ENCODE data around the gene RNU6-9.

DNA sequence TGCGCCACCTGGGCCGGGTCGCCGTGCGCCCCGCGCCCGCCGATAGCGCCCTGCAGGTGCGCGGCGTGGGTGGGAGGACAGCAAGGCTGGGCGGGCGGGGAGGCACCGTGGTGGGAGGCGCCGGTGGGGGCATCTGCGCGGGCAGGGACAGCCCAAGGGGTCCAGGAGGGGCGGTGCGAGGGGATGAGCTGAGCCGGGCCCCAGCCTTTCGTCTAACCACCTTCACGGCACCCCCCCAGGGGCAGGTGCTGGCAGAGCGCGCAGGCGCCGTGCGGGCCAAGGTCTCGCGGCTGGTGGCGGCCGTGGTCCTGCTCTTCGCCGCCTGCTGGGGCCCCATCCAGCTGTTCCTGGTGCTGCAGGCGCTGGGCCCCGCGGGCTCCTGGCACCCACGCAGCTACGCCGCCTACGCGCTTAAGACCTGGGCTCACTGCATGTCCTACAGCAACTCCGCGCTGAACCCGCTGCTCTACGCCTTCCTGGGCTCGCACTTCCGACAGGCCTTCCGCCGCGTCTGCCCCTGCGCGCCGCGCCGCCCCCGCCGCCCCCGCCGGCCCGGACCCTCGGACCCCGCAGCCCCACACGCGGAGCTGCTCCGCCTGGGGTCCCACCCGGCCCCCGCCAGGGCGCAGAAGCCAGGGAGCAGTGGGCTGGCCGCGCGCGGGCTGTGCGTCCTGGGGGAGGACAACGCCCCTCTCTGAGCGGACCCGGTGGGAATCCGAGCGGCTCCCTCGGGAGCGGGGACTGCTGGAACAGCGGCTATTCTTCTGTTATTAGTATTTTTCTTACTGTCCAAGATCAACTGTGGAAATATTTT is 27.0 kb downstream of the RNU6-9 start:
- TF ChIP-seq, protein P1, sequence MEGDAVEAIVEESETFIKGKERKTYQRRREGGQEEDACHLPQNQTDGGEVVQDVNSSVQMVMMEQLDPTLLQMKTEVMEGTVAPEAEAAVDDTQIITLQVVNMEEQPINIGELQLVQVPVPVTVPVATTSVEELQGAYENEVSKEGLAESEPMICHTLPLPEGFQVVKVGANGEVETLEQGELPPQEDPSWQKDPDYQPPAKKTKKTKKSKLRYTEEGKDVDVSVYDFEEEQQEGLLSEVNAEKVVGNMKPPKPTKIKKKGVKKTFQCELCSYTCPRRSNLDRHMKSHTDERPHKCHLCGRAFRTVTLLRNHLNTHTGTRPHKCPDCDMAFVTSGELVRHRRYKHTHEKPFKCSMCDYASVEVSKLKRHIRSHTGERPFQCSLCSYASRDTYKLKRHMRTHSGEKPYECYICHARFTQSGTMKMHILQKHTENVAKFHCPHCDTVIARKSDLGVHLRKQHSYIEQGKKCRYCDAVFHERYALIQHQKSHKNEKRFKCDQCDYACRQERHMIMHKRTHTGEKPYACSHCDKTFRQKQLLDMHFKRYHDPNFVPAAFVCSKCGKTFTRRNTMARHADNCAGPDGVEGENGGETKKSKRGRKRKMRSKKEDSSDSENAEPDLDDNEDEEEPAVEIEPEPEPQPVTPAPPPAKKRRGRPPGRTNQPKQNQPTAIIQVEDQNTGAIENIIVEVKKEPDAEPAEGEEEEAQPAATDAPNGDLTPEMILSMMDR (IDR thresholded peaks at IDR 0.05), result no peak
- no peak for TF ChIP-seq POLR2A (IDR thresholded peaks at IDR 0.05)
